Right lobe of liver (tissue), 4 donors: ENCODE results near the gene COL23A1.

ENCODE experiments used
- POLR2A ChIP-seq: fragments of 450-650 bp; IDR thresholded peaks from one replicate; pipeline ENCODE4 v1.6.1; 2017; ENCODE audit warnings: antibody characterized with exemption, mild to moderate bottlenecking
- TF ChIP-seq, protein P1 (sequence below), 4 donors: fragments of 200-600 bp in 3 of 4; fragments of 450-650 bp in 1 of 4; IDR thresholded peaks; one replicate each; pipeline versions ENCODE4 v1.5.1 to v1.8.0; 2016 to 2022; ENCODE audit warnings: antibody characterized with exemption in 4 of 4, mild to moderate bottlenecking in 2 of 4
- donor health status: DM: no; HTN: no; CAD: no.
- donor health status: DM: no; HTN: no; CAD: no.
- donor health status: DM: no; HTN: yes; CAD: no.

DNA sequence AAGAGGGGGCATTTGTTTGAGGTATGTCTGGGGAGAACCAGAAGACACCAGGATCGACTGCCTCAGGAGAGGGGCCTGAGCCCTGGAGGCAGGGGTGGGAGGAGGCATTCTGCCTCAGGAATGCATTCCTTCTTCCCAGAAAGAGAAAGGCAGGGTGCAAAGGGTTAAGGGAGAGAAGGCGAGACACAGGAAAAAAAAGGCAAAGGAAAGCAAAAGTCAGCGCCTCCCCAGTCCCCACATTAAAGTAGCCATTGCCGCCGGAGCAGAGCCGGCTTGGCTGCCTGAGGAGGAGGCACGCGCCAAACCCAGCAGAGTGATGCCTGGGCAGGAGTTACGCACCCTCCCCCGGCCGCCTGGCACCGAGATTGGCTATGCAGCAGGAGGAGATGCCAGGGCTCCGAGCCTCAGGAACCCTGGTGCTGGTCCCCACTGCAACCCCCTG lies 233.7 kb downstream of the COL23A1 start:
- no peak for TF ChIP-seq POLR2A
- TF ChIP-seq, protein P1, sequence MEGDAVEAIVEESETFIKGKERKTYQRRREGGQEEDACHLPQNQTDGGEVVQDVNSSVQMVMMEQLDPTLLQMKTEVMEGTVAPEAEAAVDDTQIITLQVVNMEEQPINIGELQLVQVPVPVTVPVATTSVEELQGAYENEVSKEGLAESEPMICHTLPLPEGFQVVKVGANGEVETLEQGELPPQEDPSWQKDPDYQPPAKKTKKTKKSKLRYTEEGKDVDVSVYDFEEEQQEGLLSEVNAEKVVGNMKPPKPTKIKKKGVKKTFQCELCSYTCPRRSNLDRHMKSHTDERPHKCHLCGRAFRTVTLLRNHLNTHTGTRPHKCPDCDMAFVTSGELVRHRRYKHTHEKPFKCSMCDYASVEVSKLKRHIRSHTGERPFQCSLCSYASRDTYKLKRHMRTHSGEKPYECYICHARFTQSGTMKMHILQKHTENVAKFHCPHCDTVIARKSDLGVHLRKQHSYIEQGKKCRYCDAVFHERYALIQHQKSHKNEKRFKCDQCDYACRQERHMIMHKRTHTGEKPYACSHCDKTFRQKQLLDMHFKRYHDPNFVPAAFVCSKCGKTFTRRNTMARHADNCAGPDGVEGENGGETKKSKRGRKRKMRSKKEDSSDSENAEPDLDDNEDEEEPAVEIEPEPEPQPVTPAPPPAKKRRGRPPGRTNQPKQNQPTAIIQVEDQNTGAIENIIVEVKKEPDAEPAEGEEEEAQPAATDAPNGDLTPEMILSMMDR (IDR thresholded peaks at IDR 0.05), result no peak
